ENCODE data around the gene IST1.
"Not testable (repeated sequence)": the region's sequence is repeated elsewhere in the genome, so short reads cannot be mapped to it uniquely, and the experiment has no call there.

IST1 gene

DNA sequence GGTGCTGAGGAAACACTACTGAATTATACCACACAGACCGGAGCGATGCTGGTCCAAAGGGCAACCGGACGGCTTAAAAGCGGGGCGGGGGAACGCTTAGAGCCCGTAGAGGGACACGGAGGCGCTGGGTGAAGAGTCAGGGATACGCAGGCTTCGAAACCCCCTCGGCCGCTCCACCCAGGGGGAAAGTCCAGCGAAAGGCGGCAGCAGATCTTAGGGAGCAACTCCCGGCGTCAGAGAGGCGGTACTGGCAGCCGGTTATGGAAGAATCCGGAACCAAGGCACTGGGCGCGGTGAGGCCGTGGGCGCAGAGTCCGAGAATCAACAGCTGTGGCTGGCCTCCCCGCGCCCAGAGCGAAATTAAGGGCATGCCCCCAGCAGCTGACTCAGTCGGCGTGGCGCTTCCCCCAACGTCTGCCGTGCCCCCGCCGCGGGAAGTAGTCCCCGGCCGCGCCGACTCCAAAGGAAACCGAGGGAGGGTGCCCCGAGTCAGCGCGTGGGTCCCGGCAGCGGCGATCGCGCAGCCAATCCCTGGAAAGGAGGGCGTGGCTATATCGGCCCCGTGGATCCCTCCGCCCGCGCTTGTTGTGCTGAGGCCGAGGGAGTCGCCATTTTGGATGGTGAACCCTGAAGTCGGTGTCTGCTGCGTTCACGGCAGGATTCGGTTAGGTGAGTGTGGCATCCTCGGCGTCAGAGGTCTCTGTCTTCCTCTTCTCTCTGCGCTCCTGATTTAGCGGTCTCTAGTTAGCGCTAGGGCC is at the start of gene IST1:
IST1 (plus strand) TSS at position 611 of the 758 bp plus-strand sequence. CDS start 20,110 bp downstream, outside the sequence.
- DNase-seq, result peak; percentile 87 to 98

DNA sequence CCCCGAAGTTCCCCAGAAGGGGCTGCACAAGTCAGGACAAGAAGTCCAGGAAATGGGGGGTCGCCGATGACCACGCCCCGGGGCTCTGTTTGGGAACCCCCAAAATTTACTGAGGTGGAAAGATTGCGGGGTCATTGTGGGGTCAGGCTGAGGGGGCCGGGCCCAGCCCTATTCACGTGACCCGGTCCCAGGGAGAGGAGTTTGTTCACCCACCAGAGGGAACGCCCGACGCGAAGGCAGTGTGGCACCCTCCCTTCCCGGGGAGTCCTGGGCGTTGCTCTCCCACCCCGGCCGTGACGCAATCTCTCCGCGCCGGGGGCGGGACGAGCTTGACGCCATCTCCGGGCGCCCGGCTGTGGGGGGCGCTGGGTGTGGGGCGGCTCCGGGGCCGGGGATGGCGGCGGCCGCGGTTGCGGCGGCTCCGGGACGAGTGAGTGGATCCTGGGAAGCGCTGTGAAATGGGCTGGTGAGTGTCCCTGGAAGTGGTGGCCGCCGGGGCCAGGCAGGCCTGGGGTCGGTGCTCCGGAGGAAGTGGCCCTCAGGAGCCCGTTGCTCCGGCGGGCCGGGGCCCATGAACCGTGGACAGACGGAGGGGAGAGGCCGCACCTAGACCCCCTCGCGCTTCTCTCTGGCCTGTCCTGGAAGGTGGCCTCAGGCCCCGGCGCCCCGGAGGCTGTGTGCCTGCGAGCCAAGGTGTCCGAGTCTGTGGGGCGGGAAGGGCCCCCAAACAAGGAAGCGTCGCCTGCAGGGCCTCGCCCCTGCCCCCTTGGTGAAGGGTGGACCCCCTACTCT is 49.5 kb upstream of the IST1 start, which contains the start of gene ATXN1L:
ATXN1L (plus strand) TSS at position 338 of the 792 bp plus-strand sequence. CDS start 3,765 bp downstream, outside the sequence.
- peak; percentile 58 to 83 for DNase-seq

DNA sequence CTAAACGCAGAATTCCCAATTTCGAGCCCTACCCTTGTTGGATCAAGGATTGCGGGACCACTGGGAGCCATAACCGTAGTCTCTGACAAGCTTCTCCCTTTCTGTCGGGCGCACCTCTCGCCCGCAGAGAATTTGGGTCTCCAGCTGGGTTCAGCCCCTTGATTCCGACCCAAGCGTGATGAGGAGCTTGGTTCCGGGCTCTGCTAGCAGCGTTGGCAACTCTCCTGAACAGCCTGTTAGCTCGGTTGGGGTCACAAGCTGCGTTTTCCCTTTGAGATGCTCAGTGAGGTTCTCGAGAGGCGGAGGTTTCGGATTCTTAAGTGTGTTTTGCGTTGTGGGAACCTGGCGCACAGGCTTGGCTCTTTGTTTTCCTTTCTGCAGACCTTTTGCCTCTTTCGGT is 48.9 kb upstream of the IST1 start:
- DNase-seq, result no peak

DNA sequence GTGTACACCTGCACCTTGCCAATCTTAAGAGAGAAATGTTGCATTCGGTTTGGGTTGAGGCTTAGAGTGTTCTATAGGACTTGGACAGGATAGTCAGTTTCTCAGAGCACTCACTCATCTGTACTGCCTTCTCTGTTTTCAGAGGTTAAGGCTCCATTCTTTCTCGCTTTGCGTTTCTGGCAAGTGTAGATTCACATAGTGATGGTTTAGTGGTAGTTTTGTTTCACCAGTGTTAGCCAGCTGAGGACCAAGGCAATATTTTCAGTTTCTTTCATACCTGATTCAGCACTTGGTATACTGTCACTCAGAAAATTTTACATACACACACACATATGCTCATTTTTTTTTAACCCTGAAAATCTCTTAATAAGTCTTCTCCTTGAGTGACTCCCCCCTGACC is 48.2 kb upstream of the IST1 start:
- DNase-seq, result no peak

DNA sequence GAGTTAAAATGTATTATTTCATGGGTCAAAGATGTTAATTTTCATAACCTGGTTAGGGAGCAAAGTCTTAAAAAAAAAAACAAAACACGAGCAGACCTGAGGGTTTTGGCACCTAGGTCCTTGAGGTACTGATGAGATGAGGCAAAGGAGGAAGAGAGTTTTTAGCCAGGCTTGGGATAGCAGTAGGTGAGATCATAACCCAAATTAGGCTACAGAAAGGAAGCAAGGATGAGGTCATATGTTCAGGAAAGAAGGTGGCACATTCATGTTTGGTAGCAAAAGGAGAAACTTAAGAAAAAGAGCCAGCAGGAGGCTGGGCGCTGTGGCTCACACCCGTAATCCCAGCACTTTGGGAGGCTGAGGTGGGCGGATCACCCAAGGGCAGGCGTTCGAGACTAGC is 46.7 kb upstream of the IST1 start:
- no peak for DNase-seq

DNA sequence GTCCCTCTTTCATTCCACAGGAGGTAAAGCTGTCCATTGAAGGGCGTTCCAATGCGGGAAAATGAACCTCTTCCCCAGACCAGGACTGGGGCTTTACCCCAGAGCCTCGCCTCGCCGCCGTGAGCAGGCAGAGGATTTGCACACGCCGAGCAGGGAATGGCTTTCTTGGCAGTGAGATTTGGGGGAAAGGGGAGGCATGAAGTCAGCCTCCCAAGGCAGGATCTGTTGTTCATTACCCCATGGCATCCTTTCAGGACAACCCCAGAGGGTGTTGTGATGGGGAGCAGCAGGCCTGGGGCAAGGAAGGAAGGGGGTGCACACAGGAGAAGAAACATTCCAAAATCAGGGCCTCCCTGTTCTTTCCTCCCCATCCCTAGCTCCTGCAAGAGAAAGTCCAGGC is 43.6 kb upstream of the IST1 start:
- DNase-seq, result no peak

DNA sequence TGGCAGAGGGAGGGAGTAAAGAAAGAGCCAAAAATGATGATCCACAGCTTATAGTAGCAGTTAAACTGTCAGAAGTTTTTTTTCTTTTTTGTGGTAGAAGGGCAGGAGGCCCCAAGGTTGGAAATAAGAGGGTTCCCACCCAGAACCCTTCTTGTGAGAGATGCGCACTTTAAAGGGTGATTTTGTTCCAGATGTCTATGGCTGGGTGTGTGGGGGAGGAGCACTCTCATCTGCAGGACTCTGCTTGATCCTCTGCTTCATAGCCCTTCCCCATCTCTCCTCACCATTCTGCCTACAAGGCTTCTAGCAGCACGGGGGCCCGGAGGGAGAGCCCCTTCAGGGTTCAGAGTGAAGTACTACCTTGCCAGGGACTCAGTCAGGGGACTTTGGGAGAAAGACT is 43.2 kb upstream of the IST1 start:
- DNase-seq, result no peak

DNA sequence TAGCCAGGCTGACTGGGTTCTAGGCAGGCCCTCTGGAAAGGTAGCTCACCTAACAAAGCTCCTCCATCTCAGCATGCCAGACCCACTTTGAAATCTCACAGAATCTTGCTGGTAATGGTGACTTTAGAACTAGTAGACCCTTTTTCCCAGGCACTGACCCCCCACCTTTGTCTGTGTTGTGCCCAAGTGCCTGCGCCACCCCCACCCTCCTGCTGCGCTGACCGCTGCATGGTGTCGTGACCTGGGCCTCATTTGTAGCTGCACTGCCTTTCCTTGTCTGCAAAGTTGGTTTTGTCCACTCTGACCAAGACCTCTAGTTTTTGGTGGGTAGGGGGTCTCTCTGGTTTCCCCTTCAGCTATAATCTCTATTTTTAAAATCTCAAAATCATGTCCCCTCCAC is 42.8 kb upstream of the IST1 start:
- DNase-seq, result no peak

DNA sequence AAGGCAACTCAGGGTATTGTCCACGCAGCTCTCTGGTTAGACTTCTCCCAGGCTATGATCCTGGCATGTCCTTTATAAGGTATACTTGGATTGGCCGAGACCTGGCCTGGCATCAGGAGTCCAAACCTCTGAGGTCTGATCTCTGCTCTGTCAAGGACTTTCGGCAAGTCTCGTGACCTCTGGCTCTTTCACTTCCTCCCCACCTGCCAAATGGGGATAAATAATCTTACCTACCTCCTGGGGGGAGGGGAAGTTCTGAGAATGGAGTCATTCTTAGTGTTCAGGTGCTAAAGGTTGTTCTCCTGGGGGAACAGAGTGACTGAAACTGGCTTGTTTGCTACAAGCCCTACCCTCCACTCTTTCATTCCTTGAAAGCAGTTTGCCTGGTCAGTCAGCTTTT is 41.9 kb upstream of the IST1 start:
- DNase-seq, result no peak

DNA sequence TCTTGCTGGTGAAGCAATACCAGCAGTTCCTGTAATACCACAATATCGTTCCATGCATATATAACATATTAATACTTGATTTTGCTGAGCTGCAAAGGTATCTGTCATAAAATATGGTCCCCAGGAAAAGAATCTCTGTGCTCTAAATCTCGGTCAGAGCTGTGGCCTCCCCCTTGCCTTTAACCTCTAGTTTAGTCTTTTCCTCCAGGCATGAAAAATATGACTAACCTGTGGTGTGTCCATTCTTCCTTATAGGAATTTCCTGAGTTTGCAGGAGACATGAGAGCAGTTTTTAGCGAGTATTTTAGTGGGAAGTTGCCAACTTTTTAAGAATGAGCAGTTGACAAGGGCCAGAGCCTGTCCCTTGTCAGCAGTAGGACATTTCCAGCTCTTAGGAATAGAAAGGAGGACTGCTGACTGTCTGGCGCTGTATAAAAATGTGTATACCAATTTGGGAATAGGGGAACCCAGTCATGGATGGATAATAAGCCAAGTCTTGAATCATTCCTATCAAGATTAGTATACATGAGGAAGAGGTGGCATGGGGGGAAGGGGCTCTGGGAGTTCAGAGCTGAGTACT is 40.9 kb upstream of the IST1 start:
- no peak for DNase-seq

DNA sequence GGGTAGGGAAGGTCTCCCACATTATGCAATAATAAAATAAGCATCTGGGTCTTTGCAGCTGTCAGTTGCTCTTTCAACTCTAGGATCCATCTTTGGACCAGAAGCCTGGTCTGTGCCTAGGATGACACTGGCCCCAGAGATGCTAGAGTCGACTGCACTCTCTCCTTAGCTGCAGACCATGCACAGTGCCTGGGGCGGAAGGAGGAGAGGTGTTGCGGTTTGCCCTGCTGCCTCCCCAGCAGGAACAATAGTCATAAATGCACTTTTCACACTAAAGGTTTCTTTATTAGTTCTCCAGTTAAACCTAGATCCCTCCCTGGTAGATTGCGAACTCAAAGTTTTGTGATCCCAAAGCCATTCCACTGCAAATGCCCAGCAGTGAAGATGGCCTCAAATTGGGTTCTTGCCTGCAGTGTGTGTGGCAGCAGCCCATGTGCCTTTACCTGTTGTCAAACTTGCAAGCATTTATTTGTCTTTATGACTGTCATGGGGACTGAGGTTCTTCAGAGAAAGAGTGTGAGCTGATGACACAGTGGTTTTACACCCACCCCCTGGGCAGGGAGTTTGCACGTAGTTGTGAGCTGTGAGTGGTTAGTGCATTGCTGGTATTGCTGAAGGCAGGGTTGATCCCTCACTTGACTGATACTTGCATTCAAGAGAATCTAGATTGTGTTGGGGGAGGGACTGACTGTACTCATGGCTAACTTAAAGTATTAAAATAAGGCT is 39.2 kb upstream of the IST1 start:
- no peak for DNase-seq

DNA sequence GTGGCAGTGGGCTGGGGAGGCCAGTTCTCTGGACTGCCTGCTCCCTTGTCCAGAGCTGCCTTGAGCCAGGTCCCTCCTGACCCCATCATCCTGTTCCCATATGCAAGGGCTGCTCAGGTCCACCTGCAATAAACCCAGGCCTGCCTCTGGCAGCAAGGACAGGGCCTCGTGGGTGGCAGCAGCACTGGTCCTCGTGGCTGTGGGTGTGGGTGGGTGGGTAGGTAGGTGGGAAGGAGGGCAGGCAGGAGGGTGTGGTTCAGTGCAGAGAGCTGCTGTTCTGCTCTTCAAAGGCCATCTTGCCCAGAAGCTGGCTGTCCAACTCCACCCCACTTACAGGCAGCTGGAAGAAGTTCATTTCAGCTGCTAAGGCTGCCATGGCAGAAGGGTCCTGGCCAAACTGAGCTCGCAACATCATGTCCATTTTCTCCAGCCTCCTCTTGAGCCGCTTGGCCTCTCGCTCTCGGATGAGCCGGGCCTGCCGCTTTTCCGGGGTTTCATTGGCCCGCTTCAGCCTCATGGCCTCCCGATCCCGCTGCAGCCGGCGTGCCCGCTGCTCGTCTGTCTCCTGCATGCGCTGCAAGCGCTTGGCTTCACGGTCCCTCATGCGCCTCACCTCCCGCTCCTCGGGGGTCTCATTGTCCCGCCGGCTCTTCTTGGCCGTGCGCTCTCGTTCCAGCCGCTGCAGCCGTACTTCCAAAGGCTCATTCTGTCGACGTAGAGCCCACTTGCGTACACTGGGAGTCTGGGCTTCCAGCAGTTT is 35.4 kb upstream of the IST1 start:
- DNase-seq, result no peak

DNA sequence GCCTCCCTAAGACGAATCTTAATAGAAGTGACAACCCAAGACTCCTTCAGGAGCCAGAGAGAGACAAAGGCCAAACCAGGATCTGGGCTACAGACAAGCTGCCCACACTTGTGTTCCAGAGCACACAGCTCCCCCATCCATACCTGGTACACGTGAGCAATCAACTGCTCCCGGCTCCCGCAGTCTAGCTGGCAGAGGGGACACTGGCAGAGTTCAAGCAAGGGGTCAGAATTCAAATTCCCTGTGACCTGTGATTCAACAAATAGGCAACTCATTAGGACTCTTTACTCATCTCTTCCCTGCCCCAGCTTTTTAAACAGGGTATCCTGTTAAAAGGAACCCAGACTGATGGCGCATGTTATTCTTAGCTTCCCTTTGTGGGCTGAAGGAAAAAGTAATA is 31.3 kb upstream of the IST1 start:
- DNase-seq, result no peak

DNA sequence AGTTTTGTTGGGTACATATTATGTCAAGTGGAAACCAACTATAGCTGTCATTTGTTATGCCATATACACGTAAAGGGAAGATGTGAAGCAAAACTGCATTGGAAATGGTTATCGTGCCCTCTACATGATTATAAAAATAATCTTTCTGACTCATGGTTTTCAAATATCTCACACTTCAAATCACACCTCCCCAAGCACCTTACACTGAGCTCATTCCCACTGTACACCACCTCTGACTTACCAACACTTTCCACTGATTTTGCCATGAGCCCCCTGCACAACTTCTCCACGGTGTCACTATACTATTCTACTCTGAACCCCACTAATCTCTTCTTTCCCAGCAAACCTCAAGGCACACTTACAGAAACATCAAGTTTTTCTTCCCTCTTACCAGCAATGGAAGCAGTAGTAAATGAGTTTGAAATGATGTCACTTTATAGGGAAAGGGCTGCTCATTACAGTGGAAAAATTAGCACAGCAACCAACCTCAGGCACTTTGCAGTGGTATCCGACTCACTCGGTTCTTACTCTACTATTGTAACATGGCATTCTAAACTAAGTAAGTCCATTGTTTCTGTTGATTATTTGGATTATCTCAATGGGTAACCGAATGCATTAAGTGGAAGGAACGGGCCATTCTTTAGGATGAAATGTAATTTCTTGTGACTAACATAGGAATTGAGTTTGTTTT is 30.0 kb upstream of the IST1 start:
- DNase-seq, result no peak

DNA sequence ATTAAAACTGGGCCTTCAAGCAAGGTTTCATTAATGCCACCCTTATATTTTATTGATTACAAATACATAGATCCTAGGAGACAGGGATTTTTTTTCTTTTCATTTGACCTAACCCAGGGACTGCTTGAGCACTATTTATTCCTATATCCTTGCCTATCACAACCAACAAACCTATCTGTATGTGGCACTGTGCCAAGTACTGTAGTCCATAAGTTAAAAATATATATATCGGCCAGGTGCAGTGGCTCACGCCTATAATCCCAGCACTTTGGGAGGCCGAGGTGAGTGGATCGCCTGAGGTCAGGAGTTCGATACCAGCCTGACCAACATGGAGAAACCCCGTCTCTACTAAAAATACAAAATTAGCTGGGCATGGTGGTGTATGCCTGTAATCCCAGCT is 28.2 kb upstream of the IST1 start:
- not testable (repeated sequence) for DNase-seq

DNA sequence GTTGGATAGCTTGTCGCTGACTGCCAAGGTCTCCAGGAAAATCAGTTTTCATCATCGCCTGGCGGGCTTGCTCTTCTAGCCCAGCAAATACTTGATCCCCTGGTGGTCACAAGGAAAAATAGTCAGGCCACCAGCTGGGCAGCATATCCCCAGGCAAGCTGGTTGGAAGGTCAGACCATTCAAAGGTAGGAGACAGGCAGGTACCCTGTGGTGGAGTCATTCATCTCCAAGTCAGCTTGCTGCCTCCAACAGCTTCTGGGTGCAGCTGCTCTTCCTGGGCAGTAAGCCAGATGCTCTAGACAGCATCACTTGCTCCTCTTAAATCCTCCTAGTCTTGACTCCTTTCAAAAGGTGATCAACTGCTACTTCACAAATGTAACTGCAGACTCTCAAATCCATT is 27.4 kb upstream of the IST1 start:
- no peak for DNase-seq

DNA sequence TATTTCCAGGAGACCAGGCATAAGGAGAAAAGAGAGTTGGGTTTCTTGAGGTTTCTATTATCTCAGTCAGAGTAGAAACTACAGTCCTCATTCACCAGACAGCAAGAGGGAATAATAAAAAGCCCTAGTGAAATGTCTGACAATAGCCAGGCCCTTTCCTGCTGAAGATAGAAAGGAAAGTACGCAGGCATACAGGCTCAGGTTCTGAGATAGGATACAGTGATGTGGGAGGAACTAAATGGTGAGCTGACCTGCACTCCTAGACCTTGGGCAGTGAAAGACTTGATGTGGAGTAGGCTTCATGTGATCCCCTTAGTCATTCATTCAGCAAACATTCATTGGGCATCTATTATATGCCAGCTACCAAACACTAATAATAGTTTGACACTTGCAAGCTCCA is 26.2 kb upstream of the IST1 start:
- no peak for DNase-seq

DNA sequence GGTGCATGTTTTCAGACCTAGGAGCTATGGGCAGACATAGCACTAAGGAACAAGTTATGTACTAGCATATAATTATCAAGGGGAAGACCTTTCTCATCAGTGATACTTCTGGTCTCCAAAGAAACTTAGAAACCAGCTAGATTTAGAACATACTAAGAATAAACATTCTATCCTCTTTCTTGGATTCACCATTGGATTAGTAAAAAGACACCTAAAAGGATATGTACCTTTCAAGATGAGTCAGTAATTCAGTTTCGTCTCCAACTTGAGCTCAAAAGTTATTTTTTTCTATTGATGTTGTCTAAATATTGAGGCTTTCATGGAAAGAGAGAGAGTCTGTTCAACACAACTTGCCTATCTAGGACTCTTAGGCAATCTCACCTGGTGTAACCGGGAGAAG is 24.5 kb upstream of the IST1 start:
- DNase-seq, result no peak

DNA sequence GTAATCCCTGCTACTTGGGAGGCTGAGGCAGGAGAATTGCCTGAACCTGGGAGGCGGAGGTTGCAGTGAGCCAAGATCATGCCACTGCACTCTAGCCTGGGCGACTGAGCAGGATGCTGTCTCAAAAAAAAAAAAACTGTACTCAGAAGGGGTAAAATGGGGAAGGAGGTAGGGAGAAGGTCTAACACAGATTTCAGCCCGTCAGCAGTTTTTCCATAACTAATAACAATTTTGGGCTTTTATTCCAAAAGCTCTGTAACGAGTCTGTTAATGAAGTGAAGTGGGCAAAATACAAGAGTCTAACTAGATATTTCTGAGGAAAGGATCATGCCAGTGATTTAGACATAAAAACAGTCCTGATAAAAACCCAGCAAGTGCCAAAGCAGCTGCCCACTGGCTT is 22.1 kb upstream of the IST1 start:
- no peak for DNase-seq

DNA sequence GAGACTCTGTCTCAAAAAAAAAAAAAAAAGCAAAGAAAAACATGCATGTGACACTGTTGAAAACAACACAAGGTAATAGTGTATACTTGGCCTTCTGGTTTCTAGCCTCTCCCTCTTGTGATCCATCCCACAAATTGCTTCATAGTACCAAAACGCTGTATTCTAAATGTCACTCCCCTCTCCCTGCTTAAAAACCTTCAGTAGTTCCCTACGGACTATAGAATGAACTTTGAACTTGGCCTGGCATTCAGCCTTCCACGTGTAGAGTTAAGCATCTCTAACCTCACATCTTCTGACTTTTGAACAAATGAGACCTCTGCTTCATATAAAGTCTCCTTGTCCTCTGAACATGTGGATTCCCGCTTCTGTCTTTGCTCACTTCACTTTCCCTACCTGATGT is 16.4 kb upstream of the IST1 start:
- no peak for DNase-seq

DNA sequence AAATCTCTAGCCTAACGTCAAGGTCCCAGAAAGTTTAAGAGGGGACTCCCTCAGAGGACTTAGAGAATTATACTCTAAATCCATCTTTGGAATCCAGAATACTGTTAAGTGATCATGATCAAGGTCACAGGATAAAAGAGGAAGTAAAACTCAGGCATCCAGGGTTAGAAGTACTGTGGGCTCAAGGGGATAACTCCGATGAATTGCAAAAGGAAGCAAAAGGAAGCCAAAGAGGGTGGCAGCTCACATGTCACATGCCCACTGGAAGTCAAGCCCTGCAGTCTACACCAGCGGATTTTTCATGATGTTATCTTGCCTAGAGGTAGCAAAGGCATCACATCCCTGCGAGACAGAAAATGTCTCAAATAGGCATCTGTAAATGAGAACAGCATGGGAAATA is 15.2 kb upstream of the IST1 start:
- no peak for DNase-seq

Data from NCI-H526 (cell line).